Heart right ventricle (tissue), 16 donors: ENCODE data around the gene KCNE4. TPM values are rescaled to one million over a fixed set of nuclear protein-coding genes. Genes with fewer than 3 reads are reported as not detected.

Source experiments
- ATAC-seq, 8 donors: fragments of 200-7000 bp; cut with Tn5 transposase; one replicate each; pipeline ENCODE4 v1.9.1; 2020; ENCODE audit warnings: mild to moderate bottlenecking in 8 of 8, moderate library complexity in 8 of 8, moderate number of reproducible peaks in 1 of 8
- DNase-seq, 2 donors: peaks; one replicate each; pipeline ENCODE4 v3.0.0-alpha.2; 2020
- H3K27ac ChIP-seq, 10 donors: fragments of 200-600 bp; sonication (generic) in 2 of 10; one replicate each; pipeline versions ENCODE4 v1.5.0 to v1.8.0; 2020 to 2022; ENCODE audit warnings: mild to moderate bottlenecking in 3 of 10
- H3K27me3 ChIP-seq, 7 donors: fragments of 200-600 bp; one replicate each; pipeline ENCODE4 v1.8.0; 2021 to 2022; ENCODE audit warnings: mild to moderate bottlenecking in 2 of 7
- H3K36me3 ChIP-seq, 9 donors: fragments of 200-600 bp; sonication (generic) in 1 of 9; one replicate each; pipeline versions ENCODE4 v1.5.0 to v1.8.0; 2020 to 2022; ENCODE audit warnings: mild to moderate bottlenecking in 2 of 9
- H3K4me1 ChIP-seq, 9 donors: fragments of 200-600 bp; sonication (generic) in 1 of 9; one replicate each; pipeline versions ENCODE4 v1.5.0 to v1.8.0; 2020 to 2022; ENCODE audit warnings: mild to moderate bottlenecking in 4 of 9
- H3K4me3 ChIP-seq, 10 donors: fragments of 200-600 bp; sonication (generic) in 2 of 10; one replicate each; pipeline versions ENCODE4 v1.5.0 to v1.8.0; 2020 to 2022; ENCODE audit warnings: mild to moderate bottlenecking in 7 of 10, moderate library complexity in 2 of 10
- H3K9me3 ChIP-seq, 11 donors: fragments of 200-600 bp in 10 of 11; sonication (generic) in 2 of 11; one replicate each; pipeline versions ENCODE4 v1.5.0 to v1.8.0; 2013 to 2022; ENCODE audit warnings: mild to moderate bottlenecking in 2 of 11, control low read depth in 1 of 11, moderate library complexity in 1 of 11
- CTCF ChIP-seq, 9 donors: fragments of 200-600 bp; sonication (generic) in 2 of 9; IDR thresholded peaks; one replicate each; pipeline versions ENCODE4 v1.5.0 to v1.8.0; 2021 to 2022; ENCODE audit warnings: antibody characterized with exemption in 9 of 9, mild to moderate bottlenecking in 5 of 9, moderate library complexity in 1 of 9
- WGBS, 2 donors: extraction: QIAGEN DNeasy Blood & Tissue Kit; methylation state at CpG; one replicate each; pipeline ENCODE4 v1.1.7; 2013; ENCODE audit warnings: inconsistent platforms in 1 of 2; 5-methylcytosine and 5-hydroxymethylcytosine counted together
- intact Hi-C, 10 donors: fragments of 100-400 bp; cut with DNase I; formaldehyde crosslinking; loops; one replicate each; pipeline versions ENCODE4 v1.11.1 to v1.14.2; 2022
- long read RNA-seq, 3 donors: library from polyadenylated mRNA; unstranded; transcript quantifications; one replicate each; pipeline ENCODE4 v2.0.0, GENCODE V29; 2020 to 2021
- polyA plus RNA-seq, 2 donors: library from polyadenylated mRNA; stranded (reverse); fragments of 200-250 nt; gene quantifications; one replicate each; pipeline ENCODE4 v1.2.3, GENCODE V29; 2013
- total RNA-seq, 10 donors: library from RNA; stranded (reverse); fragmentation: NEBNext Ultra II Directional in 3 of 10; extraction: Animal tissue kit (Norgen Biotek cat#: 25700) in 3 of 10; gene quantifications; one replicate each; pipeline versions ENCODE4 v1.2.1 to v1.2.4, GENCODE V29; 2021 to 2023
- donor health status: Arrhythmogenic right ventricular cardiomyopathy.
- donor health status: ischemic (EF 13 %, LVEDD 7.1; RV severe dilation, severe dysfunction).
- donor health status: healthy with polysubstance abuse.
- donor health status: DM: no; HTN: yes; CAD: no.
- donor health status: DM: no; HTN: no; CAD: no.
- donor health status: ischemic (EF 25% LVEDD 6.9; RV normal size, moderate dysfunction).
- donor health status: ischemic (EF 25% LVEDD 5.7; RV mildly dilated, moderate dysfunction).
- donor health status: healthy.
- donor health status: DM: yes; HTN: yes; CAD: no.
- donor health status: Ischemic cardiomyopathy.
- donor health status: ischemic (EF 35%, LVEDD 5.7; RV mildly dilated, moderate dysfunction).
- donor health status: nonischemic (EF 11% LVEDD 7.7; RV severe dilation, severe dysfunction).
- donor health status: DM: yes; HTN: yes; CAD: no.
- donor health status: PGD.
- donor health status: ischemic (EF 29% LVEDD 5.4; RV normal size, mild dysfunction).
- donor health status: nonischemic (EF 23%, LVEDD 6.1; RV moderate dilation, normal function).

The KCNE4 gene
- total RNA-seq (1 to 10 TPM in 7 of 10 donors, under 1 TPM in 3; 0.28 to 5.2 (median 1.2) TPM), polyA plus RNA-seq (1 to 10 TPM; 2.4 TPM)
- long read RNA-seq, donor 1, partial matches to known transcripts = 0 of 2 reads
- long read RNA-seq, donor 1, other reads (novel, unspliced or antisense) = 1 of 2 reads
- long read RNA-seq, donor 2 = 0 reads
- long read RNA-seq, donor 3, partial matches to known transcripts = 0 of 2 reads
- long read RNA-seq, donor 3, other reads (novel, unspliced or antisense) = 1 of 2 reads

- Histone ChIP-seq H3K9me3 (no peaks in the 10 kb centered on the region), H3K4me3 (peak within 1 kb of the TSS; percentile 16 to 61 (median 54)), H3K27ac (peak within 1 kb of the TSS; percentile 64 to 88 (median 81)), H3K4me1 (peaks cover 4 to 50% (median 14%) of the 10 kb centered on the region in 9 donors), H3K27me3 (no peaks in the 10 kb centered on the region), H3K36me3 (no peaks in the 10 kb centered on the region)
- 46 to 48% methylated on average over 19 of the region's 19 CpGs for WGBS, 2 donors
- ATAC-seq = peak in 6 of 8 donors; percentile 17 to 49 (median 26)
- TF ChIP-seq CTCF (IDR thresholded peaks at IDR 0.05) = no peak
- intact Hi-C loops = loop anchor here in 3 of 10 donors (2.0 to 5.0 kb wide), 2 partner anchors 59 kb away; no protein-coding TSS in a partner anchor
- DNase-seq = peak; percentile 36 to 40
These were observed at the start of gene KCNE4 for GRCh38 chr2:223051693-223052289. KCNE4 (plus strand) TSS chr2:223052190; CDS start chr2:223052831, 641 bp downstream.

- intact Hi-C loops = no loop called here
- Histone ChIP-seq H3K36me3 (no peaks in the 10 kb centered on the region), H3K27me3 (peaks cover 0 to 3% (median 0%) of the 10 kb centered on the region in 7 donors), H3K27ac (no peak overlapping the region), H3K4me1 (no peaks in the 10 kb centered on the region), H3K9me3 (no peaks in the 10 kb centered on the region), H3K4me3 (no peak overlapping the region)
- DNase-seq (no peak), ATAC-seq (no peak)
- TF ChIP-seq CTCF (IDR thresholded peaks at IDR 0.05) = no peak
- 69 to 74% methylated on average over 3 of the region's 3 CpGs for WGBS, 2 donors
These were observed 48.8 kb upstream of the KCNE4 start for GRCh38 chr2:223003191-223003590.

GRCh38 chr2:223005496-223005895 is 46.5 kb upstream of the KCNE4 start:
- Histone ChIP-seq H3K9me3 (no peaks in the 10 kb centered on the region), H3K4me1 (no peaks in the 10 kb centered on the region), H3K4me3 (no peak overlapping the region), H3K27me3 (no peaks in the 10 kb centered on the region), H3K36me3 (no peaks in the 10 kb centered on the region), H3K27ac (no peak overlapping the region)
- DNase-seq (no peak), ATAC-seq (no peak)
- TF ChIP-seq CTCF (IDR thresholded peaks at IDR 0.05) = no peak
- intact Hi-C loops = no loop called here
- 87 to 88% methylated on average over 1 of the region's 1 CpG for whole genome bisulfite sequencing, 2 donors

GRCh38 chr2:223007531-223007930 is 44.5 kb upstream of the KCNE4 start:
- no peak for DNase-seq
- H3K9me3 ChIP-seq = no peaks in the 10 kb centered on the region
- H3K27me3 ChIP-seq = no peaks in the 10 kb centered on the region
- TF ChIP-seq CTCF (IDR thresholded peaks at IDR 0.05) = no peak
- H3K27ac ChIP-seq = peak overlapping the region in 4 of 10 donors; percentile 3 to 33 (median 21)
- intact Hi-C loops = no loop called here
- no peak overlapping the region for H3K4me3 ChIP-seq
- WGBS, 2 donors = 57 to 73% methylated on average over 2 of the region's 2 CpGs
- no peak for ATAC-seq
- no peaks in the 10 kb centered on the region for H3K36me3 ChIP-seq
- H3K4me1 ChIP-seq = no peaks in the 10 kb centered on the region
